Mesenchymal stem cell (in vitro differentiated cells and primary cell): ENCODE data around the gene EML6. TPM values are rescaled to one million over a fixed set of nuclear protein-coding genes. Genes with fewer than 3 reads are reported as not detected.

Experiments used
- DNase-seq: peaks from one replicate; pipeline ENCODE4 v3.0.0-alpha.2; 2013
- H2AFZ ChIP-seq: one replicate; pipeline ENCODE4 v1.6.1; 2013; ENCODE audit warnings: low read depth, mild to moderate bottlenecking, control low read depth, inconsistent platforms, low read length, moderate library complexity
- H2AK5ac ChIP-seq: 2 replicates; pipeline ENCODE4 v1.6.1; 2013; ENCODE audit warnings: low read length, moderate library complexity, mild to moderate bottlenecking, inconsistent platforms; ENCODE audit not compliant: severe bottlenecking
- H2BK120ac ChIP-seq: one replicate; pipeline ENCODE4 v1.6.1; 2013; ENCODE audit warnings: low read depth, mild to moderate bottlenecking, inconsistent platforms, low read length, moderate library complexity
- H2BK12ac ChIP-seq, 2 experiments: one replicate each; pipeline ENCODE4 v1.6.1; 2013; ENCODE audit warnings: inconsistent platforms in 2 of 2, low read length in 2 of 2, mild to moderate bottlenecking in 2 of 2, moderate library complexity in 2 of 2, control low read depth in 1 of 2
- H2BK15ac ChIP-seq: one replicate; pipeline ENCODE4 v1.6.1; 2013; ENCODE audit warnings: mild to moderate bottlenecking, low read depth, inconsistent platforms; ENCODE audit not compliant: poor library complexity, severe bottlenecking
- H2BK5ac ChIP-seq: 2 replicates; pipeline ENCODE4 v1.6.1; 2013; ENCODE audit warnings: low read depth, mild to moderate bottlenecking, low read length, control low read depth, inconsistent platforms; ENCODE audit not compliant: poor library complexity, severe bottlenecking
- H3K14ac ChIP-seq, 2 experiments: one replicate each; pipeline ENCODE4 v1.6.1; 2013; ENCODE audit warnings: inconsistent platforms in 2 of 2, low read length in 2 of 2, control low read depth in 1 of 2, mild to moderate bottlenecking in 1 of 2, moderate library complexity in 1 of 2
- H3K18ac ChIP-seq, 2 experiments: one replicate each; pipeline ENCODE4 v1.6.1; 2013; ENCODE audit warnings: inconsistent platforms in 2 of 2, low read length in 2 of 2, control low read depth in 1 of 2, low read depth in 1 of 2, mild to moderate bottlenecking in 1 of 2
- H3K23ac ChIP-seq, 2 experiments: one replicate each; pipeline ENCODE4 v1.6.1; 2013; ENCODE audit warnings: inconsistent platforms in 2 of 2, low read length in 2 of 2, mild to moderate bottlenecking in 2 of 2, moderate library complexity in 2 of 2, control low read depth in 1 of 2
- H3K27ac ChIP-seq: 2 replicates; pipeline ENCODE4 v1.5.1; 2013; ENCODE audit warnings: mild to moderate bottlenecking, moderate library complexity, low read length, control low read depth, inconsistent platforms; ENCODE audit not compliant: poor library complexity, severe bottlenecking
- H3K27me3 ChIP-seq, 2 experiments: 2 replicates each; pipeline versions ENCODE4 v1.6.1 to v1.7.0; 2013; ENCODE audit warnings: low read length in 2 of 2, mild to moderate bottlenecking in 2 of 2, moderate library complexity in 2 of 2, control low read depth in 1 of 2, inconsistent platforms in 1 of 2; ENCODE audit not compliant: control insufficient read depth in 1 of 2, insufficient read depth in 1 of 2
- H3K36me3 ChIP-seq, 2 experiments: 2 replicates each; pipeline versions ENCODE4 v1.6.1 to v1.7.0; 2013; ENCODE audit warnings: low read length in 2 of 2, control low read depth in 1 of 2, inconsistent platforms in 1 of 2, low read depth in 1 of 2, mild to moderate bottlenecking in 1 of 2; ENCODE audit not compliant: insufficient read depth in 2 of 2, control insufficient read depth in 1 of 2
- H3K4ac ChIP-seq, 2 experiments: one replicate each; pipeline ENCODE4 v1.6.1; 2013; ENCODE audit warnings: inconsistent platforms in 2 of 2, low read length in 2 of 2, mild to moderate bottlenecking in 2 of 2, moderate library complexity in 2 of 2, control low read depth in 1 of 2, low read depth in 1 of 2
- H3K4me1 ChIP-seq: 2 replicates; pipeline ENCODE4 v1.6.1; 2013; ENCODE audit warnings: low read depth, low read length, control low read depth; ENCODE audit not compliant: control insufficient read depth, insufficient read depth
- H3K4me2 ChIP-seq: 2 replicates; pipeline ENCODE4 v1.6.1; 2013; ENCODE audit warnings: low read length, mild to moderate bottlenecking, inconsistent platforms; ENCODE audit not compliant: poor library complexity, severe bottlenecking
- H3K4me3 ChIP-seq, 2 experiments: 2 replicates each; pipeline versions ENCODE4 v1.5.1 to v1.7.0; 2013; ENCODE audit warnings: low read length in 2 of 2, mild to moderate bottlenecking in 2 of 2, control low read depth in 1 of 2, low read depth in 1 of 2; ENCODE audit not compliant: insufficient read depth in 1 of 2
- H3K79me1 ChIP-seq: replicated peaks from 2 replicates; pipeline ENCODE4 v1.6.1; 2013; ENCODE audit warnings: mild to moderate bottlenecking, control low read depth, low read length, inconsistent platforms; ENCODE audit not compliant: poor library complexity, severe bottlenecking
- H3K9ac ChIP-seq: 2 replicates; pipeline ENCODE4 v1.7.0; 2013; ENCODE audit warnings: mild to moderate bottlenecking, low read length, moderate library complexity
- H3K9me3 ChIP-seq: 2 replicates; pipeline ENCODE4 v1.7.0; 2013; ENCODE audit warnings: mild to moderate bottlenecking, low read length; ENCODE audit not compliant: control insufficient read depth
- H4K8ac ChIP-seq: one replicate; pipeline ENCODE4 v1.6.1; 2013; ENCODE audit warnings: inconsistent platforms, mild to moderate bottlenecking, low read length, moderate library complexity
- H4K91ac ChIP-seq: one replicate; pipeline ENCODE4 v1.6.1; 2013; ENCODE audit warnings: mild to moderate bottlenecking, low read length, inconsistent platforms
- WGBS: methylation state at CpG from one replicate; pipeline ENCODE4 v1.1.7; 2013; ENCODE audit warnings: mixed read lengths; 5-methylcytosine and 5-hydroxymethylcytosine counted together
- polyA plus RNA-seq, 2 experiments: library from polyadenylated mRNA; stranded (reverse); fragments of 200-250 nt; gene quantifications; one replicate each; pipeline ENCODE4 v1.2.3, GENCODE V29; 2013

The EML6 gene
- 0.36 TPM for polyA plus RNA-seq (2013, experiment 1 of 2)
- polyA plus RNA-seq (2013, experiment 2 of 2), result 0.25 TPM

GRCh38 chr2:54723131-54723995 lies at the start of gene EML6:
Gene EML6, plus strand, starts transcription at chr2:54723662. Its CDS starts 1,400 bp downstream, at chr2:54725062.
- H2BK12ac ChIP-seq, result peak within 1 kb of the TSS in 1 of 2 experiments; percentile 67
- H3K4me3 ChIP-seq, result peak within 1 kb of the TSS; percentile 84 to 94
- peak within 1 kb of the TSS; percentile 23 to 91 for H3K23ac ChIP-seq
- H3K4me2 ChIP-seq, result peak within 1 kb of the TSS; percentile 100
- no peak within 1 kb of the TSS for H3K14ac ChIP-seq
- H4K91ac ChIP-seq, result no peak within 1 kb of the TSS
- peak within 1 kb of the TSS; percentile 66 for H2AFZ ChIP-seq
- no peak within 1 kb of the TSS for H2AK5ac ChIP-seq
- no peak within 1 kb of the TSS for H3K4ac ChIP-seq
- no peak within 1 kb of the TSS for H2BK15ac ChIP-seq
- peak; percentile 99 for DNase-seq
- H3K9me3 ChIP-seq, result no peaks in the 10 kb centered on the region
- peak within 1 kb of the TSS; percentile 21 to 44 for H3K18ac ChIP-seq
- H3K36me3 ChIP-seq, result no peaks in the 10 kb centered on the region
- H3K79me1 ChIP-seq, result peaks cover 1% of the 10 kb centered on the region
- H3K4me1 ChIP-seq, result peaks cover 7% of the 10 kb centered on the region
- H2BK120ac ChIP-seq, result no peak within 1 kb of the TSS
- H3K27ac ChIP-seq, result peak within 1 kb of the TSS; percentile 22
- H4K8ac ChIP-seq, result no peak within 1 kb of the TSS
- H2BK5ac ChIP-seq, result no peak within 1 kb of the TSS
- WGBS, result under 1% methylated on average over 77 of the region's 90 CpGs
- peak within 1 kb of the TSS; percentile 94 for H3K9ac ChIP-seq
- peaks cover 5 to 12% of the 10 kb centered on the region in 2 experiments for H3K27me3 ChIP-seq

DNA sequence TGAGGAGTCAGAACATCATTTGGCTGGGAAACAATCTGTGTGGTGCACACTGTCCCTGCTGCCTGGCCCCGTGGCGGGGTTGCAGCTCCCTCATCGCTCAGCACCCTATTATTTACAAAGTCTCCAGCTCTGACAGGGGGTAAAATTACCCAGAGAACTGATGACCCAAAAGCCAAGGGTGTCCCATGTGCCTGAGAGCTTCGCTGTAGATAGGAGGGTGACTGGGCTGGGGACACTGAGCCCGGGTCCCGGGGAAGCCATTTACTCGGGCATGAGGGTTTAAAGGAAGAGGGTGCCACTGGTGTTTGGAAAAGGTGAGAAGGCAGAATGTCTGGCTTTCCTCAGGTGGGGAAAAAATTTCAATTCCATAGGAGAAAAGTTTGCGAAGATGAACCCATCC lies 48.2 kb upstream of the EML6 start:
- no peak for DNase-seq
- H3K79me1 ChIP-seq, result peaks cover 5% of the 10 kb centered on the region
- H3K9me3 ChIP-seq, result no peaks in the 10 kb centered on the region
- no peak overlapping the region for H3K9ac ChIP-seq
- WGBS, result 97% methylated on average over 5 of the region's 8 CpGs
- no peak overlapping the region for H4K8ac ChIP-seq
- H3K18ac ChIP-seq, result no peak overlapping the region
- H3K4me3 ChIP-seq, result no peak overlapping the region
- H3K4me1 ChIP-seq, result peaks cover 4% of the 10 kb centered on the region
- H2AFZ ChIP-seq, result no peak overlapping the region
- no peak overlapping the region for H2BK12ac ChIP-seq
- H3K4ac ChIP-seq, result no peak overlapping the region
- H4K91ac ChIP-seq, result no peak overlapping the region
- H2BK120ac ChIP-seq, result no peak overlapping the region
- no peak overlapping the region for H3K4me2 ChIP-seq
- H3K27ac ChIP-seq, result no peak overlapping the region
- no peaks in the 10 kb centered on the region for H3K27me3 ChIP-seq
- H3K23ac ChIP-seq, result no peak overlapping the region
- H2AK5ac ChIP-seq, result no peak overlapping the region
- H3K14ac ChIP-seq, result no peak overlapping the region
- H2BK15ac ChIP-seq, result no peak overlapping the region
- H3K36me3 ChIP-seq, result peaks cover 16 to 19% of the 10 kb centered on the region in 2 experiments
- H2BK5ac ChIP-seq, result no peak overlapping the region

DNA sequence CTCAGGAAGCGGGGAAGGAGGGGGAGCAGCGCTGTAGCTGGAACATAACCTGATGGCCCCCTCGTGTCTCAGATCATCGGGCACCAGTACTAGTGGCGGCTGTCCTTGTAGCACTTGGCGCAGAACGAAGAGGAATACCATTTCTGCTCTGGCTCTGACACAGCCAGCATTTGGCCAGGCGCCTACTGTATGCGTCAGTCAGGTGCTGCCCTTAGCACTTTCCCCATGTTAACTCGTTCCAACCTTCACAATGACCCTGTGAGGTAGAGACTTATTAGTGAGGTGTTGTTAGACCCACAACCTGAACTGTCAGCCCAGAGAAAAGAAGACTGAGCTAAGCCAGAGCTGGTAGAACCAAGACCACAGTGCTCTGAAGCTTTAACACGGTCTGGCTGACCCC lies 47.7 kb upstream of the EML6 start:
- Histone ChIP-seq H3K36me3 (peaks cover 11 to 16% of the 10 kb centered on the region in 2 experiments), H2AK5ac (no peak overlapping the region), H3K4me1 (peaks cover 7% of the 10 kb centered on the region), H3K4me3 (no peak overlapping the region), H4K91ac (no peak overlapping the region), H3K14ac (no peak overlapping the region), H3K4me2 (no peak overlapping the region), H2AFZ (no peak overlapping the region), H2BK15ac (no peak overlapping the region), H3K9ac (no peak overlapping the region), H2BK5ac (no peak overlapping the region), H2BK12ac (peak overlapping the region; percentile 53 to 75), H4K8ac (no peak overlapping the region), H3K18ac (no peak overlapping the region), H3K9me3 (no peaks in the 10 kb centered on the region), H3K27me3 (no peaks in the 10 kb centered on the region), H3K4ac (no peak overlapping the region), H3K27ac (no peak overlapping the region), H2BK120ac (no peak overlapping the region), H3K79me1 (peaks cover 5% of the 10 kb centered on the region), H3K23ac (peak overlapping the region in 1 of 2 experiments; percentile 74)
- WGBS, result 92% methylated on average over 9 of the region's 11 CpGs
- DNase-seq, result no peak

DNA sequence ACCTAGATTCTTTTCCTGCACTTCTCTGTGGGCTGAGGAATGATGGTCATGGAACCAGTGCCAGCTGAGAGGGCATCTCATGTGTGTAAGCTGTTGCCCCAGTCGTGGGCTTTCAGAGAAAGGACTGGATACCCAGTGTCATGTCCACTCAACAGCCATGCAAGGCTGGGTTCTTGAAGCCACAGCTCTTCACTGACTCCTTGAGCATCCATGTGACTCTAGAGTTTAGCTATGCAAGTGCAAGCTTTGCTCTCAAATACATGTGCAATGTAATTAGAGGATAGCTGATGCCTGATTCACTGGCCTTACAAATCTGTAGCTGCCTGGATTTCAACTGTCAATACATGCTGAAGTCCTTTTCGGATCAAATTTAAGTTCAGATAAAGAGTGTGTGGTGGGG lies 46.8 kb upstream of the EML6 start:
- 88% methylated on average over 2 of the region's 2 CpGs for WGBS

More for the DNA sequence above, 46.8 kb upstream of the EML6 start:
- Histone ChIP-seq H4K91ac (no peak overlapping the region), H3K4me1 (peaks cover 7% of the 10 kb centered on the region), H3K4ac (no peak overlapping the region), H3K4me2 (no peak overlapping the region), H4K8ac (no peak overlapping the region), H2BK120ac (no peak overlapping the region), H3K23ac (no peak overlapping the region), H3K36me3 (peaks cover 3 to 12% of the 10 kb centered on the region in 2 experiments), H3K27me3 (no peaks in the 10 kb centered on the region), H3K9me3 (no peaks in the 10 kb centered on the region), H3K27ac (no peak overlapping the region), H3K18ac (no peak overlapping the region), H3K79me1 (peaks cover 2% of the 10 kb centered on the region), H2BK15ac (no peak overlapping the region), H3K9ac (no peak overlapping the region), H3K4me3 (no peak overlapping the region), H2AK5ac (no peak overlapping the region), H3K14ac (no peak overlapping the region), H2BK12ac (no peak overlapping the region), H2AFZ (no peak overlapping the region), H2BK5ac (no peak overlapping the region)
- DNase-seq, result no peak
